Measurements from ENCODE around the gene ARHGEF6.
"Not testable (repeated sequence)": the region's sequence is repeated elsewhere in the genome, so short reads cannot be mapped to it uniquely, and the experiment has no call there.

The ARHGEF6 gene

DNA sequence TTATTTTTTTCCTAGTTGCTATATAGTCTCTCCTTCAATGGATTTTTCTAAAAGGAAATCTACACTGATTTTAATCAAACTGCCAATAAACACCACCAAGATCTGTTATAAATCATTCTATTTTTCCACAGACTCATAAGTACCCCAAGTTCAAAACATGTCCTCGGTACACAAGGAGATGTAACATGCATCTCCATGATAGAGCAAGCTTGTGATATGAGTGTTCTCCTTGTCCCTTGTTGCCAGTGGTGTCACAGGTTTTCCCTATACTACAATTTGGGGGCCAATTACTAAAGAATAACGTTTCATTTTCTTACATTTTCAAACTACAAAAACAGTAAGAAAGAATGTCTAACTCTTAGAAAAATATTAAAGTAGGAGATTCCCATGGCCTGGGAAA is 491 bp downstream of the ARHGEF6 start:
- DNase-seq, result no peak

DNA sequence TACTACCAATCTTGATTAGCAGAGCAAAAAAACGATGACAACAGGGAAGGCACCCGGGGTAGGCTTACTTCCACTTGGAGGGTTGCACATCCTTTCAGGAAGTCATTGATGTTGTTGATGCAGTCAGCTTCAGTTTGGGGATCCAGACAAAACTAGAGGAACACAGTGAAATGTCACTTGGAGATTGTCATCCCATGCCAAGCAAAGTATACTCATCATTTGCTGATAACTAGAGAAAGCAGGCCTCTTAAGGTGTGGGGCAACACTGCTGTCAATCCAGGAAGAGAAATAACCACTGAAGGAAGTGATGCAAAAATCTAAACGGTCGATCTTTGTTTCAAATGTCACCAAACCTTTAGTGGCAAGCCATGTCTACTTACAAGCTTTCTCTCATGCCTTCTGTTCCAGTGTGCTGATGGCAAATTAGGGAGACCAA is 1.4 kb downstream of the ARHGEF6 start:
- no peak for DNase-seq

DNA sequence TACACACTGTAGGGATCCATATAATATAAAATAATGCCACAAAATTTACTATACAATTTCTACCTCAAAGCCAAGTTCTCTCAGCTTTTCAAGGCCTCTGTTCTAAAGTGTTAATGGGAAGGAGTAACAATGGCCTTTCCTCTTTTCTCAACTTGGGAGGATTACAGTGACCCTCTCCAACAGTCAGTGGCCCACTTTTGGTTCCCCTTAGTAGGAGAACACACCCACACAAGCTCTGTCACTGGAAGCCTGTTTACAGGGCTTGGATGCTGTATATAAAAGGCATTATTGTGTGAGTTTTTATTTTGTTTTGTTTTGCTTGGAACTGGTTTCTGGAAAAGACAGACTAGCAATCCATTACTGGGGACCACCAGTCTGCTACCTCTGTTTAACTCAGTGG is 1.8 kb downstream of the ARHGEF6 start:
- no peak for DNase-seq

DNA sequence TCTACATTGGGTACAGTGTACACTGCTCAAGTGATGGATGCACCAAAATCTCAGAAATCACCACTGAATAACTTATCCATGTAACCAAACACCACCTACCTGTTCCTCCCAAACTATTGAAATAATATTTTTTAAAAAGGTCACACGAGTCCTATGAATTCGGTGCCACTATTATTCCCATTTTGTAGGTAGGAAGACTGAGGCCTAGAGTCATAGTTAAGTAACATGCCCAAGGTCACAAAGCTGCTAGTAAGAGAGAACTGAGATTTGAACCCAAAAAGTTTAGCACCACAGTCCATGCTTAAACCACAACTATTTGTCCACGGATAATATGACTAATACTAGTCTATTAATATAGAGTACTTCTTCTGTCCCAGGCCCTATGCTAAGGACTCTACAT is 2.7 kb downstream of the ARHGEF6 start:
- DNase-seq, result no peak

DNA sequence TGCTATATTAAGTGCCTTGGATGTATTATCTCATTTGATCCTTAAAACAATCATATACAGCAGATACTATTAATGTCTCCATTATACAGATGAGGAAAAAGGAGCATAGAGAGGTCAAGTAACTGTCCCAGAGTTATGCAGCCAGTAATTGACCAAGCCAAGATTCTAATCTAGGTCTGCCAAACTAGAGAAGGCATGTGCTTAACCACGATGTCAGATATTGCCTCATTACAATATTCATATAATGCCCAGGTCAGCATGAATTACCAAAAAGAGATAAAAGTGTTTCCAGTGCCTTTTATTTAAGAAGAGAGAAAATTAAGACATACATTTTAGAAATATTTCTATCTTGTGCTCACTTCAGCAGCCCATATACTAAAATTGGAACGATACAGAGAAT is 7.1 kb downstream of the ARHGEF6 start:
- no peak for DNase-seq

DNA sequence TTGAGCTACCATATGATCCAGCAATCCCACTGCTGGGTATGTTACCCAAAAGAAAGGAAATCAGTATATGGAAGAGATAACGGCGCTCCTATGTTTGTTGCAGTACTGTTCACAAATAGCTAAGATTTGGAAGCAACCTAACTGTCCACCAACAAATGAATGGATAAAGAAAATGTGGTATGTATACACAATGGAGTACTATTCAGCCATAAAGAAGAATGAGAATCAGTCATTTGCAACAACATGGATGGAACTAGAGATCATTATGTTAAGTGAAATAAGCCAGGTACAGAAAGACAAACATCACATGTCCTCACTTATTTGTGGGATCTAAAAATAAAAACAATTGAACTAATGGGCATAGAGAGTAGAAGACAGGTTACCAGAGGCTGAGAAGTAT is 8.9 kb downstream of the ARHGEF6 start:
- DNase-seq, result not testable (repeated sequence)

DNA sequence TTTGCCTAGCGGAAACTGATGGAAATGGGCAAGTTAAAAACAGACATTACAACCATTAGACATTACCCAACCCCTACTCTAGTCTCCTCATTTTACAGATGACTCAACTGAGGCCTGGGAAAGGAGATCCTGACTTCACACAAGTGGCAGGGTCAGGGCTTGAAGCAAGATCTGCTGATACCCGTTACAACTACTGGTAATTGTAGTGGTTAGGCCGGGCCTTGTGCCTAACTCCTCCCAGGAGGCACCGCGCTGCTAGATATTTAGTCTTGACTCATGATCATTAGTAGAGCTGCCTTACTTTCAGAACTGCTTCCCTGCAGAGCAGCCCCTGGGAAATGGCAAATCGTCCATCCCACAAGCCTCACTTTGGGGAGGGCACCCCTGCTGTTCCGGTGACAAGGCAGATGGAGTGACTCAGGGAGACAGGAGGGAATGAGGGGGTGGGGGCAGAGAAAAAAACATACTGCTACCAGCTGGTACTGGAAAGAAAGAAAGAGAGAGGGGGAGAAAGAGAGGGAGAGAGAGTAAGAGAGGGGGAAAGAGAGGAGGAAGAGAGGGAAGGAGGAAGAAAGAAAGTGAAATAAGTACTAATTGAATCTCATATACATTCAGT is 12.2 kb downstream of the ARHGEF6 start:
- no peak for DNase-seq

DNA sequence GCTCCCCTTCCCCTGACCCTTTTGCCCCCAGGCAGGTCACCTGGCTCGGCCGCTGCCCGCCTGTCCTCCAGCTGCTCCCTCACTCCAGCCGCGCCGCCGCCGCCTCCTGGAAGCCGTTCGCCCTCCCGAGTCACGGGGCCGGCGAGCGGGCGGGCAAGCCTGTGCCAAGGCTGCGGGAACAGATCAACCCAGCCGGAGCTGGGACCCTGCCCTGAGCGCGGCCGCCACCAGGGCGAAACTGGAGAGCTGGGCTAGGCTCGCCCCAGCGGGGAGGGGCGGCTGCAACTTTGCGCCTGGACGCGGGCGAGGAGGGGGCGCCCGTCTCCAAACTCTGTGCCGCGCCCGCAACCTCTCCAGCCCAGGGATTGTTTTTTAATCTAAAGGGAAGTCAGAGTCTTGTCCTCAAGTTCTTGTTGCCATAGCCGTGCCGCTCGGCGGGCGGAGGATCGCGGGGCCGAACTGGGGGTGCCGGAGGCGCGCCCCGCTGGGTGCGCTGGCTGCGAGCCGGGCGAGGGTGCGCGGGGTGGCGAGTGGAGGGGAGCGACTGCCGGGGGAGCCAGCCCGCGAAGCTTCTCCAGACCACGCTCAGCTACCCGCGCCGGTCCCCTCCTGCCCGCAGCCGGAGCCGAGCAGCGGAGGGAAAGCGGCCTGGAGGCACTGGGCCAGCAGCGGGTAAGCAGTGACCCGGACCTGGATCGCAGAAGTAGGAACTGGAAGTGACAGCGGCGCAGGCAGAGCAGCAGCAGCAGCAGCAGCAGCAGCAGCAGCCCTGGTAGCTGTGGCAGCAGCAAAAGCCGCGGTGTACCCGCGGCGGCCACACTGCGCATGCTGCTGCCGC is 13.4 kb downstream of the ARHGEF6 start:
- no peak for DNase-seq

DNA sequence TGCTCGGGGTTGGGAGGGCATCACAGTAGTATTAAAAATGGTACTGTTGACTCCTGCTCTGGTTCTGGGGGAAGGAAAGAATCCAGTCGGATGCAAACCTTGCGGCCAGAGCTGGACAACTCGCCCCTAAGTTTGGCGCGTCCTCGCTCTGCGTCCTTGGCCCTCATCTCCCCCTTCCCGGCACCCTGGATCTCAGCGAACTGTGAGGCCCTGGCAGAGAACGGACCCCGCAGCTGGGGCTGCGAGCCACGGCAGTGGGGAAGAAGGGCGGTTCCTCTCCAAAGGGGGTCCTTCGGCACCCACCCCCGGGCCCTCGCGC is 14.0 kb downstream of the ARHGEF6 start:
- DNase-seq, result no peak

DNA sequence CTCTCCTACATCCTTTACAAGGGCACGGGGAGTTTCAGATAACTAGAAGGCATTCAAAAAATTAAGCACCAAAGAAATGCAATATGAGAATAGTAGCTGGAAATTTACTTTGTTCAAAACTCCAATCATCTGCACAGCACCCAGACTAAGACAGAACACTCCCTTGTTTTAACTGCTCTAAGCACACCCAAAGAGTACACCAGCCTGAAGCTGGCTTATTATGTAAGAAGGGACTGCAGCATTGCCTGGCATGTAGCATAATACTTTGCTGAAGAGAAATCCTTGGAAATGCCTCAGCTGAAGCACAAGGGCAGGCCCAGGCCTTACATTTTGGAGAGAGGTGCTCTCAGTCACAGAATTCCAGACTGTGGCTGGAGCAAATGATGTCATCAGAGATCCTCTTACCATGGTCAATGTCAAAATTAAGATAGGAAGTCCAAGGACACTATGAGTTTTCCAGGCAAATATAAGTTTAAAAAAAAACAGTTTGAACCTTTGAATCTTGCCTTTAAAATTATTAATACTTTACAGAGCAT is 14.8 kb downstream of the ARHGEF6 start:
- DNase-seq, result no peak

DNA sequence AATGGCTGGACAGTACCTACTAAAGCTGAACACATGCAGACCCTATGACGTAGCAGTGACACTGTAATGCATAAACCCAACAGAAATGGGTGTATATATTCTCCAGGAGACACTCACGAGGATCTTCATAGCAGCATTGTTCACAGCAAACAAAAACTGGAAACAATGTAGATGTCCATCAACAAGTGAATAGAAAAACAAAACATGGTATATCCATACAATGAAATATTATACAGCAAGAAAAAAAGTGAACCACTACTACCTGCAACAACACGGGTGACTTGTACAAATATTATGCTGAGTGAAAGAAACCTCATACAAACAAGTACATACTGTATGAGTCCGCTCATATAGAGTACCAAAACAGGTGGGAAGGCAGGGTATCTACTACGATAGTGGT is 16.5 kb downstream of the ARHGEF6 start:
- DNase-seq, result no peak

DNA sequence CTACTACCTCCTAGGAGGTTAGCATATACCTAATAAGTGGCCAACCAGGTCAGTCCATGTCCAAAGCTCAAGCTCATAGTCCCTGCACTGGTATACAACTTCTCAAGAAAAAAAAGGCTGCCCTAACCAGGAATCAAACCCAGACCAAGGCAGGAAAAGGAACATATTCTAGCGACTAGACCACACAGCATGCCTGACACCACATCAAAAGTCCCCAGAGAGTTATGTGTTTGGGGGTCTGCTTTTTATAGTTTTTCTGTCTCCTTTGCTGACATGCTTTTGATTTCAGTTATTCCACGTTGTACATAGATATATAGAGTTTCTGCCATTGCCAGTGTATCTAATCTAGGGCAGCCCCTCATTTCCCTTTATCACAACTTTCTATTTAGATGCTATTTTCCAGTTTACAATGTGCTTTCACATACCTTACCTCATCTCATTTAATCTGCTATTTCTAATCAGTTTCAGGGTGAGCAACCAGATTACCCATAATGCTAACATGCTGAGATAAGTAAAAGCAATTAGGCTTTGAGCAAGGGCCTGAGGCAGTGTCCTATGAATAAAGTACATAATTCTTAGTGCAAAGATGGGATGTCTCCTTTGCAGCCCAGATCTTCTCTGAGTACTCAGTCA is 17.8 kb downstream of the ARHGEF6 start:
- no peak for DNase-seq

DNA sequence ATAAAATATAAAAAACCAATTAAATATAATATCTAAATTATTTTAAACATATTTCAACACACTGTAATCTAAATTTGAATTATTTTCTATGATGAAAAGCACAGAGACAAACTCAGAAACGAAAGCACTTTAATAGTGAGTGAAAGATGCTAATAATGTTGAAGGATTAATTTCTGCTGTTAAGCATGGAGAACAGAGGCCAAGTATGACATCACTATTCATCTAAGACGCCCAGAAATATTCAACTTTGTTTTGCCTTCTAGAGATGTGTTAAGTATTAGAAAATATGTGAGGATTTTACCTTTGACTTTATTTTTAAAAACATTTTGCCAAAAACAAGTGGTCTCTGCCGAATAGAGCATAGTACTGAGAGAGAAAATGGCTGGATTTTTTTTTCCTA is 19.3 kb downstream of the ARHGEF6 start:
- no peak for DNase-seq

DNA sequence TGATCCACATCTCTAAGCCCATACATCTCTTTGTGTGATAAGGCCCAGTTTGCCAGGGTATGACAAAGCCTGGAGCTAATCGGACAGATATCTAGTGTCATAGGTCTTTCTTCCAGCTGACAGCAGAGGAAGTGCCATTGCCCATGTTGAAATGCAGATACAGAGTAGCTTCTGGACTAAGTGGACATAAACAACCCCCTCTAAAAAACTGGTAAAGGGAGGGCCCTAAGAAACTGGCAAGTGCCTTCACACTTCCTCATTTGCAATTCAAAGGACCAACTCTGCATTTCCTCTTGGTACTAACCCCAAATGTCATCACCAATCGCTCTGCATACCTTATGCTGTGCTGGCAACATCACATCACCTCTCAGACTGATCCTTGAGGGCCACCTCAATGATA is 20.8 kb downstream of the ARHGEF6 start:
- no peak for DNase-seq

DNA sequence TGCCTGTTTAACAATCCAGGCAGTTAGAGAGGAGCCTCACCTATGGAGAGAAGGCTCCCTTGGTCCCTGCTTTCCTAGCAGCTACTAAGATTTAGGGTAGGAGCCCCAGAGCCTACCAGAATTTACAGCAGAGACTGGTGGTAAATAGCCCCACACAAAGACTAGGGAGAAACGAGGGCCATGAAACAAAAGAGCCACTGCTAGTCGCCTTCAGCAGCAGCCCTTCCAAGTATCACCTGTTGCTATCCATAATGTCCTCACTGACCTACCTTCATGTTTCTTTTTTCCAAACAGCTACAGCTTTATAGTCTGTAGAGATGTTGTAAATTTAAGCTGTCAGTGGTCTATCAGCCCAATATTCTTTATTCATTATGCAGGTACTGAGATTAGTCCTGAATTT is 25.3 kb downstream of the ARHGEF6 start:
- no peak for DNase-seq

DNA sequence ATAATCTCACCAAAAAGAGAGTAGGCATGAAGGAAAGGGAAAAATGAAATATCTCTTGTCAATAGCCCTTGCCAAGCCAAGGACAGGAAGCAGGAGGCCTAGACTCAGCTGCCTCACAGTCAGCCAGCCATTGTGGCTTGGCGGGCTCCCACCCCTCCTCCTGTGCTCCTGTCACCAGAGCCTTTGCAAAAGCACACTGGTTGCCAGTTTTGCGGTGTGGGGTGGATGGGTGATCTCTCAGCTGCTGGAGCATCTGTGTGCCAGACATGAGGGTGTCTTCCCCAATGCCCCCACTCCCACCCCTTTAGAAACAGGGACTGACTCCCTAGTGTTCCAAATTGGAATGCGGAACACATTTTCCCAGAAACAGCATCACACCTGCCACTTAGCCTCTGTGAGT is 26.1 kb downstream of the ARHGEF6 start:
- DNase-seq, result no peak

DNA sequence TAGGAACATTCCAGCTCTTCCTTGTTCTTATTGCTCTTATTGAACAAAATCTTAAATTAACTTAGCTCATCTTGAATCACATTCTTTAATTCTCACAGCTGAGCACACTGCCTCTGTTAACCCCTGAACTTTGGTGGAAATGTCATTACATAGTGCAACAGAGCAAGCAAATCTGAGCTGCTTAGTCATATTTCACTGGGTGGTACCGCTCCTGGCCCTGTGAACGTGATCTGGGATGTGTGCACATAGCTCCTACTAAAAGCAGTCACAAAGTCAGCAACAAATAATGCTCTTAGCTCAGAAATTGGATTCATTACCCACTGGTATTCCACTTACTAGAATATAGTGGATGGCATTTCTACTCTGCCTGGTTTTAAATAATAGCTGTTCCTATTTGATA is 27.9 kb downstream of the ARHGEF6 start:
- no peak for DNase-seq

DNA sequence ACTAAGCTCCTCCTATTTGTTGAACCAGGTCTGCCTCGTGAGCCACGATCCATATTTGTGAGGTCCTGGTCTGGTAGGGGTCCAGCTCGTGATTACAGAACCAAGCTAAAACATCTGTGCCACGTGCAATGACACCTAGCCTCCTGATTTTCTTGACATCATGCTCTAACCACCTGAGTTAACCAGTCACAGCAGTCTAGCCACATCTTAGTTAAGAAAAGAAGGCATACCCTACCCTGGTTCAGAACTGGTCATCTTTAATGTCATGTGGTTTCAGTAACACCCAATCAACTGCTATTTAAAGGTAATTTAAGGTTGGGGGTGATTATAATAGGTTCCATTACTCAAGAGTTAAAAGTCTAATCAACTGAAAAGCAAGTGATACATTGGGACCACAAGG is 28.4 kb downstream of the ARHGEF6 start:
- no peak for DNase-seq

DNA sequence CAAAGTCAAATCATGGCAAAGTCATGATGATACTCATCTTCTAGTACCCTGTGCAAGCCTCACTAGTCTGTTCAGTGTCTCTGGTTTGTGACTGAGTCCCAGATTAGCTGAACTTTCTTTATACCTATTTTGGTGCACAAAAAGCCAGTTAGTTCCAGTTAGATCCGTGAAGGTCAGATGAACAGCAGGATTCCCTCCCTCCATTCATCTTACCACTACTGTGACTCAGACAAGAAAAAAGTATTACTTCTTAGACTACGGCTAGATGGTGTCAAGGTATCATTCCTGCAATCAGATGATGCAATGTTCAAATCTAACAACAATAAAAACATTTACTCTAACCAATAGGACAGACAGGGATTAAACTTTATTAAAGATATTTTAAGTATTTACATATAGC is 30.4 kb downstream of the ARHGEF6 start:
- no peak for DNase-seq

DNA sequence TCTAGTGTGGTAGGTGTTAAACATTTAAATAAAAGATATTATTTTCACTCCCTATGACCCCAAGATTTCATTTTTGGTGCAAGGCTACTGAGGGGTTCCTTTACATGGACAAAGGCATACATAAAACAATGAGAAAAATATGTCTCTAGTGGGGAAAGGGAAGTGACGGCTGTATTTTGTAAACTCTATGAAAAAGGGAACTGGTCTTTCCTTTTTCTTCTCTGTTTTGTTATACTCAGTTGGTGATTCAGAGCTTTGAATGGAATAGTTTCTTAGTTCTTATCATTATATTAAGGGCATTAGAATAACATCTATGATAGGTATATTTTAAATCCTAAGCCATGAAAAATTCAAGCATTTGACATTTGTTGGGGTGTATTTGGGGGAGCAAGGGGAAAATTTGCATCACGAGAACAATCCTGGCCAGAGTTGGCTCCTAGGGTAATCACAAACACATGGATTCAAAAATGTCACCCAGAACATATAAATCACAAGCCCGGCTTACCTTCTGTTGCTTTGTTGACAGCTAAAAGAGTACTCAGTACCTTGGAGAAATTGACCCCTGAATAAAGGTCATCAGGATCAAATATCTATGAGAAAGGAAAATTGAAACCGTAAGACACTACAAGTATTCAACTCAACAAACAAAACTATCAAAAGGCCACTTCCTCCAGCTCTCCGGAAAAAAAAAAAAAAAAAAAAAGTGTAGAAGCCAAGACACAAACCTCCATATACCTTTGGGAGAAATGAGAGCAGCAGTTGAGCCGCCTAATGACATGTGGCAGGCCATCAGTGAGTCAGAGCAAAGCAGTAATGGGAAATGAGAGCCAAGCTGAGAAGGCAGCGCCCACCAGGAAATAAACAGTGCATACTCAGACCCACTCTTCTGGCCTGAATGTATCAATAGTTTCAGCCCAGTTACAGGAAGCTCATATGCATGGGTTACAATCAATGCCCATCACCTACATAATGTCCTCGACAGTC is 33.4 kb downstream of the ARHGEF6 start:
- DNase-seq, result no peak

DNA sequence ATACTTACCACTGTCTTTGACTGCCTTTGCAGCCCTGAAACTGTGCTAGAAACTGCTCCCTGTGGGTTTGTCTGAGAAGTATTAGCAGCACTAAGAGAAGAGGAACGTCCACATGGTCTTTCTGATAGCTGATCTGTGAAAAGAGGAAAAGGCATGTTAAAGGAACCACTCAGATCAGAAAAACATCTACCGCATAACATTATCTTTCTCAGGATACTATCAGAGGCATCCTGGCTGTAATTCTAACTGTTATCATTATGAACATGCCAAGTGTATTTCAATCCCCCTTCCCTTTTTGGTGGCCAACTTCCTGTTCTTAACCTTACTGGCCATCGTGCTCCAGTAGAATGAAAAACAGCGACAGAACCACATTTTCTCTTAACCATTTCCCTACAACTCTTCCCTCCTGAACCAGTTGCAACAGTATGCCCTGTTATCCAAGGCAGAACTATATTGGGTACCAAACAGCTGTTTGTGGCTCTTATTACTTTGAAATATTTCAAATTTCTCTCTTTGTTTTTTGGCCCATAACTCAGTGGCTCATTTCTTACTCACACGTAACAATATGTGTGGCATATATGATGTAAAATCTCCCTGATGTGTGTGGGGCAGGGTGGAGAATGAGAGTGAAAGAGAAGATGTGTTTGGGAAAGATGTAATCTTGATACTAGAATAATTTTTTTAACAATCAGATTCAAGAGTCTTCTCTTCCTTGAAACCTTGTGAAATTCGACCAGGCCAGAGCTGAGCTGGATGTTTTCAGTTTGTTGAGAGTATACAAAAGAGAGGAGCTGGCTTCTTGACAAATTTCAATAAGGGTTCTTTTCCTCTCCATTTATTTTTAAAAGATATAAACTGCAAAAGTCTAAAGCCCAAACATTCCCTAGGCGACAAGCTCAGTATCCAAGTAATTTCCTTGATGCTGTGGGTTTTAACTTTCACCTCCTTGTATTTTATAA is 35.2 kb downstream of the ARHGEF6 start:
- DNase-seq, result no peak

Measured in NCI-H187 treated with DMSO at 0.1 percent for 48 hours (cell line).